Stimulated activated memory B cell treated with anti-CD40 and anti-IgM and Interleukin-4, amounts not matched to agents 10 μg/mL and 1 μg/mL and 100 μg/mL, for 72 hours (primary cell): ENCODE results near the gene GRAP.

Experiments used
- ATAC-seq: fragments of 150-1000 bp; cut with Tn5 transposase; 2 replicates; pipeline ENCODE4 v1.10.0; 2021
- H3K27ac Mint-ChIP-seq: one replicate; pipeline ENCODE4 v1.8.0; 2022; ENCODE audit warnings: mild to moderate bottlenecking, mixed read lengths
- H3K27me3 Mint-ChIP-seq: one replicate; pipeline ENCODE4 v1.8.0; 2022; ENCODE audit warnings: mixed read lengths
- H3K36me3 Mint-ChIP-seq: one replicate; pipeline ENCODE4 v1.8.0; 2022; ENCODE audit warnings: mixed read lengths
- H3K4me1 Mint-ChIP-seq: one replicate; pipeline ENCODE4 v1.8.0; 2022; ENCODE audit warnings: mixed read lengths
- H3K4me3 Mint-ChIP-seq: one replicate; pipeline ENCODE4 v1.8.0; 2022; ENCODE audit warnings: mild to moderate bottlenecking, moderate library complexity, mixed read lengths
- H3K9me3 Mint-ChIP-seq: one replicate; pipeline ENCODE4 v1.8.0; 2022; ENCODE audit warnings: mixed read lengths

GRAP gene

DNA sequence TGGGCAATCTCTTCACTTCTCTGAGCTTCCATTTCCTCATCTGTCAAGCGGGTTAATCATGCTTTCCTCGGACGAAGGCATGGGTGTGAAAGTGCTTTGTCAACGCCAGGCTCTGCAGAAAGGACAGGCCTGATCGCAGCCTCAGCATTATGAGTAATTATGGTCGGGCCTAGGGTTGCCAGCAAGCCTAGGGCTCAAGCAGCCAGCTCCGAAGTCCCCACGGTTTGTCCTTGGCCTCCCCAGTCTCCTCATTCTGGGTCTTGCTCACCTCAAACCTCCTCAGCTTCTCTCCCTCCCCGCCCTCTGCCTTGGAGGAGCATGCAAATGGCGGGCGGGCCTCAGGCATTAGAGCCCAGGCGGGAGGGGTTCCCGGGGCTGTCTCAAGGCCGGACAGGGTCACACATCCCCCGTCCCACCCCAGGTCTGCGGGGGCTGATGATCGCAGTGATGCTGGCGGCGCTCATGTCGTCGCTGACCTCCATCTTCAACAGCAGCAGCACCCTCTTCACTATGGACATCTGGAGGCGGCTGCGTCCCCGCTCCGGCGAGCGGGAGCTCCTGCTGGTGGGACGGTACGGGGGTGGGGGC is 32.0 kb downstream of the GRAP start:
- no peak overlapping the region for H3K4me3 Mint-ChIP-seq
- ATAC-seq, result no peak
- peaks cover 39% of the 10 kb centered on the region for H3K4me1 Mint-ChIP-seq
- no peaks in the 10 kb centered on the region for H3K9me3 Mint-ChIP-seq
- no peak overlapping the region for H3K27ac Mint-ChIP-seq
- no peaks in the 10 kb centered on the region for H3K27me3 Mint-ChIP-seq
- H3K36me3 Mint-ChIP-seq, result no peaks in the 10 kb centered on the region

DNA sequence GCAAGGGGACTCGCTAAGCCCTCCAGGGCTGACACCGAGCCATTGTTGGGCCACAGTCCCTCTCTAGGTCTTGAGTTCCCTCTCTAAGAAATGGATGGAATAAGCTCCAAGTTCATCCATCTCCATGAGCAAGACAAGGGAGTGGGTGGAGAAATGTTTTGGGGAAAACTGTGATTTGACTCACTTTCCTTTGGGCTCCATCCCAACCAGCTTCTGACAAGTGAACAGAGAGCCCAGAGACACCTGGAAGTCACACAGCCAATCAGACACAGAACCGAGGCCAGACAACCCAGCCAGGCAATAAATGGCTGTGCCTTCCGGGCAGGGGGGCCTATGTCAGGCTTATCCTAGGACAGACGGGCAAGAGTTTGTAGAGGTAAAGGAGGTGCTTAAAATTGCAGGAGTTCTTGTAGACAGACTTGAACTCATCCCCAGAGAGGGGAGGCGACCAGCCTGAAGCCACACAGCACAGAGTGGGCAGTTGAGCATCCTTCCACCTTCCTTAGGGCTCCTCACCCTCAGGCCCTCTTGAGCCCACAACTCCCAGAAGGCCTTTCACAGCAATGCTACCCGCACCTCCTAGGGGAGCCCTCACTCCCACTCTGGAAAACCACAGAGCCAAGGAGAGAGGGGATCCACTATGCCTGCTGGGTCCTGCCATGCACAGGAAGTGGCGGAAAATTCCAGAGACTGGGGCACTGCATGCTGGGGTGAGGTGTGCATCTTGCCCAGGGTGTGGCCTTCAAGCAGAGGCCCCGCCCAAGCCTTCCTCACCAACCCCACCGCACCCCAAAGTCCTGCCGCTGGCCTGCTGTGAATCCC is 32.7 kb downstream of the GRAP start:
- H3K36me3 Mint-ChIP-seq, result no peaks in the 10 kb centered on the region
- H3K4me3 Mint-ChIP-seq, result no peak overlapping the region
- H3K9me3 Mint-ChIP-seq, result no peaks in the 10 kb centered on the region
- no peaks in the 10 kb centered on the region for H3K27me3 Mint-ChIP-seq
- ATAC-seq, result no peak
- peaks cover 32% of the 10 kb centered on the region for H3K4me1 Mint-ChIP-seq
- no peak overlapping the region for H3K27ac Mint-ChIP-seq

DNA sequence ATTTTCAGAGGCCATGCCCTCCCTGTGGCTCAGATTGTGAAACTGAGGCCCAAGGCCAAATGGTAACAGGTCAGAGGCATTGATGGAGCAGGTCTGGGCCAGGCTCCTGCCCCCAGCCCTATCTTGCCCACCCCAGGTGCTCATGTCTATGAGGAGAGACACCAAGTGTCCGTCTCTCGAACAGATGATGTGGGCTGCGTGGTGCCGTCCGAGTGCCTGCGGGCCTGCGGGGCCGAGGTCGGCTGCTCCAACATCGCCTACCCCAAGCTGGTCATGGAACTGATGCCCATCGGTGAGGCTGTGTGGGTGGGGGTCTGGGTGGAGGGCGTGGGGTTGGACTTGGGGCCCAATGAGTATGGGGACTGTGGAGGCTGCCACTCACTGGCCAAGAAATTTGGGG is 33.5 kb downstream of the GRAP start:
- no peak overlapping the region for H3K27ac Mint-ChIP-seq
- ATAC-seq, result no peak
- H3K4me3 Mint-ChIP-seq, result no peak overlapping the region
- no peaks in the 10 kb centered on the region for H3K36me3 Mint-ChIP-seq
- H3K27me3 Mint-ChIP-seq, result no peaks in the 10 kb centered on the region
- no peaks in the 10 kb centered on the region for H3K9me3 Mint-ChIP-seq
- peaks cover 24% of the 10 kb centered on the region for H3K4me1 Mint-ChIP-seq

DNA sequence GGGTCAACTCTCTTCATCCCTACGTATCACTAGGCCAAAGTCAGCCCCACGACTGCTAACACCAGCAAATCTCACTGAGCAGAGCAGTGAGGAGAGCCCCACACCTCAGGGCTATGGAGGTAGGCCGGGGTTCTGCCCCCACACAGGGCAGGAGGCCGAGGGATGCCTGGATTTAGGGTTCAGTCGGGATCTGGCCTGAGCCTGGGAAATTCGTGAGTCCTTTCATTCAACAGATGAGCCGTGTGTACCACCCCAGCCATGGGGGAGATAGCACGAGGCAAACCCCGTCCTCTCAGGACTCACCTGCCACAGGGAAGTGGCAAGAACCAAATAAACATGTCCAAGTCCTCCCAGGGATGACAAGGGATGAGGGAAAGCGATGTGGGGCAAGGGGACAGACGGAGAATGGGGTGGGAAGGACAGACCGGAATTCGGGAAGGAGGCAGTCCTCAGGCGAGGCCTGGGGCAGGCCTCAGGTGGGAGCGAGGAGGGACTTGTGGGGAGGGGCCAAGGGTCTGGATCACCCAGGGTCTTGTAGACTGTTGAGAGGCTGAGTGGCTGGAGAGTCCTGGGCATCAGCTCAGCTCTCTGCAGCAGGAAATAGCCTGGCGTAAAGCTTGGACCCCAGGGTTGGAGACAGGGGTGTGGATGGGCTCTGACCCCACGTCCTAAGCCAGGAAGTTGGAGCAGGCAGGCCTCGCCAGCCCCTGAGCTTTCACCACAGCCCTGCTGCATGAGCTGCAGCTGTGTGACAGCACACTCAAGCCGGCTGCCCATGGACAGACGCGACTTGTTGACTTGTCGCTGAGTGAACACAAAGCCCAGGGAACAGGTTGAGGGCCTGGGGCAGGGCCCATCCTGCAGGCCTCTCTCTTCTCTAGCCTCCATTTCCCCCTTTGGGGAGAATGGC is 34.3 kb downstream of the GRAP start:
- Mint-ChIP-seq H3K9me3 (no peaks in the 10 kb centered on the region), H3K4me3 (no peak overlapping the region), H3K36me3 (no peaks in the 10 kb centered on the region), H3K27me3 (no peaks in the 10 kb centered on the region), H3K4me1 (peaks cover 16% of the 10 kb centered on the region), H3K27ac (peak overlapping the region; percentile 39)
- no peak for ATAC-seq

DNA sequence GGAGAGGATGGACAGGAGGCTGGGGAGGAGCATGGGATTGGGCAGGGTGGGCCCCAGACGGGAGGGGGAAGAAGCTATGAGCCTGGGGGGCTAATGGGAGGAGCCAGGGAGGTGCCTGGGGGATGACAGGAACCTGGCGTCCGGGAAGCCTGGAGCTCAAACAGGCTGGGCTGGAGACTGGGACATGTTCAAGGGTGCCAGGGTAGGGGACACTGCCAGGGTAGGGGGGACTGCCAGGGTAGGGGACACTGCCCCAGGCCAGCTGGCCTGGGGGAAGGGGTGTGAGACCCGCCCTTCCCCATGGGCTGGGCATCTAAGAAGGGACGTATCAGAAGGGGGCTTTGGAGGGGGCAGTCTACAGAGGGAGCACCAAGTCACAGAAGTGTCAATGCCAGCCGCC is 35.2 kb downstream of the GRAP start:
- Mint-ChIP-seq H3K27me3 (no peaks in the 10 kb centered on the region), H3K4me1 (peaks cover 8% of the 10 kb centered on the region), H3K4me3 (no peak overlapping the region), H3K27ac (peak overlapping the region; percentile 20), H3K9me3 (no peaks in the 10 kb centered on the region), H3K36me3 (no peaks in the 10 kb centered on the region)
- peak; percentile 28 for ATAC-seq

DNA sequence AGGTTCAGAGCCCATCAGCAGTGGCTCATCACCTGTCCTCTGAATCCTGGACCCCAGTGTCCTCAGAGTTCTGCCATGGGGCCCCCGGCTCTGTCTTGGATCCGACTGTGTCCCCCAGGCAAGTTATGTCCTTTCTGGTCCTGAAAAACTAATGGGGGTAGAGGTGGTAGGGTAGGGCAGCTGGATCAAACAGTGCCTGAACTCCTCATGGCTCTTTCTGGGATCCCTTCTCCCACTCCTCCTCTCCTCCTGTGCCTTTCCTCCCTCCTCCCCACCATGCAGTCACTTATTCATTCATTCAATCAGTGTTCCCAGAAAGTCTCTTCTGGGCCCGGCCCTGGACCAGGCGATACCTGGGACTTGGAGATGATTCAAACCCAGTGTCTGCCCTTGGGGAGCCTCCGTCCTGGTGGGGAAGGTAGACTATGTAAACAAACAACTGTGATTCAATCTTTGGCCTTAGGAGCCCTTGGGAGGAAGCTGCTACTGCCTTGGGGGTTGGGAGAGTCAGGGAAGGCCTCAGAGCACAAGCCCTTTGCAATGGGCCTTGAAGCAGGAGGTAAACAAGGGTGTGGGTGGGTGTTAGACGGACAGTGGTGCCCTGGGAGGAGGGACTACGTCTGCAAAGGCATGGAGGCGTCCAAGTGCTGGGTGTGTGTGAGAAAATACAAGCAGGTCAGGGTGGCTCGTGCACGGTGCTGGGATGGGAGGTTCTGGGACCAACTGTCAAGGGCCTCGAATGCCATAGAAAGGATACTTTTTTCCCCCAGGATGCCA is 35.8 kb downstream of the GRAP start:
- Mint-ChIP-seq H3K27me3 (no peaks in the 10 kb centered on the region), H3K4me3 (no peak overlapping the region), H3K27ac (peak overlapping the region; percentile 20), H3K9me3 (no peaks in the 10 kb centered on the region), H3K36me3 (no peaks in the 10 kb centered on the region), H3K4me1 (peaks cover 12% of the 10 kb centered on the region)
- ATAC-seq, result no peak

DNA sequence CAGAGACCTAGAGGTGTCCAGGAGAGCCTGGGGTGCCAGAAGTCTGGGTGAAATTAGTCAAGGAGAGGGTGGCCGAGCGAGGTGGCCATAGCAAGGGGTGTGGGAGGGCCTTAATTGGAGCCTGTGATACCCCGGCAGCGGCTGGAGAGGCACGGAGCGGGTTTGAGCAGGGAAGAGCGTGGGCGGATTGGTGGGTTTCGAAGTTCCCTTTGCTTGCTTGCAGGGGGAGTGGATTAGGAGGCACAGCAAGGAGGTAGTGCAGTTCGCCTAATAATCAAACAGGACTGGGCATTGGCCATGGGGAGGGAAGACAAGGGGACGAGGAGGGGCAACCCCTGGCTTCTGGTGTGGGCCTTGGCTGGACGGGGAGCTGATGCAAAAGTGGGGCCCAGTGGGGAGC is 36.8 kb downstream of the GRAP start:
- Mint-ChIP-seq H3K27ac (no peak overlapping the region), H3K4me1 (peaks cover 13% of the 10 kb centered on the region), H3K36me3 (no peaks in the 10 kb centered on the region), H3K27me3 (no peaks in the 10 kb centered on the region), H3K4me3 (no peak overlapping the region), H3K9me3 (no peaks in the 10 kb centered on the region)
- no peak for ATAC-seq

DNA sequence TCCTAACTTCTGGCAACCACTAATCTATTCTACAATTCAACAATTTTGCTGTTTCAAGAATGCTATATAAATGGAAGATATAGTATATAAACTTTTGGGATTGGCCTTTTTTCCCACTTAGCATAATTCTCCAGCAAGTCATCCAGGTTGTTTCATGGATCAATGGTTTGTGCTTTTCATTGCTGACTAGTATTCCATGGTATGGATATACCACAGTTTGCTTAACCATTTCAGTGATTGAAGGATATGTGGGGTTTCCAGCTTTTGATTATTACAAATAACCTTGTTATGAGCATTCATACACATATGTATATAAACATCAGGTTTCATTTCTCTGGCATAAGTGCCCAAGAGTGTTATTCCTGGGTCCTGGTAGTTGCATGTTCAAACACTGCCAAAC is 40.1 kb downstream of the GRAP start:
- no peaks in the 10 kb centered on the region for H3K27me3 Mint-ChIP-seq
- H3K27ac Mint-ChIP-seq, result peak overlapping the region; percentile 81
- peaks cover 4% of the 10 kb centered on the region for H3K36me3 Mint-ChIP-seq
- H3K9me3 Mint-ChIP-seq, result no peaks in the 10 kb centered on the region
- ATAC-seq, result no peak
- peaks cover 39% of the 10 kb centered on the region for H3K4me1 Mint-ChIP-seq
- H3K4me3 Mint-ChIP-seq, result no peak overlapping the region

DNA sequence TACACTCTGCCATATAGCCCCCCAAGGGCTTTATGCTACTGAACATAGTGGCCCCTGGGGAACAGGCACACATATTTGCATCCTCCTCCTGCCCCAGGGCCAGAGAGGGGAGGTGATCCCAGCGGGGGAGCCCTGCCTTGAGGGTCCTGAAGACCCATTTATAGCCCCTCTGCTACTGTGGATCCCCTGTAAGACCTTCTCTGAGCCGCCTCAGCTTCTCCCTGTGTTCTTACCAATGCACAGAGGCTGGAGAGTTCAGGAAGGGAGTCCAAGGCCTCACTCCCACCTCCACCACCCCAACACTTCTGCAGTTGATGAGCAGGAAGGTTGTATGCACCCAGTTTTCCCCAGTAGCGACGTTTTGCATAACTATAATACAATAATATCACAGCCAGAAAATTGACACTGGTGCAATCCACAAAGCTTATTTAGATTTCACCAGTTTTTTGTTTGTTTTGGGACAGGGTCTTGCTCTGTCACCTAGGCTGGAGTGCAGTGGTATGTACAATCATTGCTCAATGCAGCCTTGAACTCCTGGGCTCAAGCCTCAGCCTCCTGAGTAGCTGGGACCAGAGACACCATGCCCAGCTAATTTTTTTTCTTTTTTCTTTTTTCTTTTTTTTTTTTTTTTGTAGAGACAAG is 40.8 kb downstream of the GRAP start:
- Mint-ChIP-seq H3K4me1 (peaks cover 44% of the 10 kb centered on the region), H3K27me3 (no peaks in the 10 kb centered on the region), H3K36me3 (peaks cover 4% of the 10 kb centered on the region), H3K4me3 (peak overlapping the region; percentile 41), H3K27ac (peak overlapping the region; percentile 81), H3K9me3 (no peaks in the 10 kb centered on the region)
- ATAC-seq, result no peak

DNA sequence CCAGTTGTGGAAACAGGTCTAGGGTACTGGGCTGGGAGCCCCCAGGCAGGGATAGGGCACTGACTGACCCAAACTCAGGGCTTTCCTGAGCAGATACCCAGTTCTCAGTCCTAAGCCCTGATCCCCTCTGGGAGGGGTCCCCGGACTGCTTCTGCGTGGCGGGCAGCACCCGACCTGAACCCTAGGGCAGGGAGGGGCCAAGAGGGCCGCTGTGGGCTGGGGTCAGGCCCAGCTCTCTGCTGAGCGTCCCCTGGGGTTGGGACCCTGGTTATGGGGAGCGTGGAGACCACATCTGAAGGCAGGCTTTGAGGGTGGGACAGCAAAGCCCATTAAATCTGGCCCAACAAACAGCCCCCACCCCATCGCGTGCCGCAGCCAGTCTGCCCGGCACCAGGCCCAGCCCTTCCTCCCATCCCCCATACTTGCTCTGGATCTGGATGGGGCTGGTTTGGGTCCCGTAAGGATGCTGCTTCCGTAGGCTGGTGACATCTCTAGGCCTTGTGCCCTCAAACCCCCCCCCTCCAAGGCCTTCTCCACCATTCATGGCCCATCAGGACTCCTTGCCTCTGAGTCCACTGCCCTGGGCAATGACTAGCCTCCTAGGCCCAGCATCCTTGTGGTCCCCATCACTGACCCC is 41.5 kb downstream of the GRAP start:
- Mint-ChIP-seq H3K4me3 (peak overlapping the region; percentile 75), H3K27ac (peak overlapping the region; percentile 81), H3K4me1 (peaks cover 49% of the 10 kb centered on the region), H3K36me3 (peaks cover 4% of the 10 kb centered on the region), H3K9me3 (no peaks in the 10 kb centered on the region), H3K27me3 (no peaks in the 10 kb centered on the region)
- peak; percentile 14 for ATAC-seq

DNA sequence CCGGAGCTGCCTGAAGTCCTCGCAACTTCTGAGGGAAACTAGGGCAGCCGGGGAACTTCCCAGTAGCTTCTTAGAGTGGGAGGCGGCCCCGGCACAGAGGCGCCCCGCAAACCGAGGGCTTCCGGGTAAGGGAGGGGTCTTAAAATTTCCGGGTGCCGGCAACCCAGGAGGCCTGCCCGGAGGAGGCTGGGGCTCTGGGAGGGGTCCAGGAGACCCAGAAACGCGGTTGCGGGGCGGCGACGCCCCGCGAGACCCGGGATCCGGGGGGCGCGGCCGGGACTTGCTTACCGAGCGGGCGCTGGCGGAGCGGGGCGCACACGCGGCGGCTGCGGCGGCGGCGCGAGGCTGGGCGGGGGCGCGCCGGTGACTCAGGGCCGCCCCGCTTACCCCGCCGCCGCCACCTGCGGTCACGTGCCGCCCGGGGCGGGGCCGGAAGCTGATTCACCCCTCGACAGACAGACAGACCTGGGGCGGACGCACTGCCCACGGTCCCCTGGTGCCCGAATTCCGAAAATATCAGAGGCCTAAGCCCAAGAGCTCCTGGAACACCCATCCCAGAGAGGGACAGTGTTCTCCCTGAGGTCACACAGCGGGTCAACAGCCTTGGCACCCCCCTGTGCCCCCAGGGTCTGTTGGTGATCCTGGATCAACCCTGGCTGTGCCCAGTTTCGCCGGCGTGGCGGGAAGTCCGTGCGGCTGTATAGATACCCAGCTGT is 42.2 kb downstream of the GRAP start, which contains the start of gene FAM83G:
Gene FAM83G (minus strand): TSS at position 344 of the 716 bp plus-strand sequence. CDS start 723 bp downstream, outside the sequence.
- Mint-ChIP-seq H3K27me3 (no peaks in the 10 kb centered on the region), H3K4me3 (peak within 1 kb of the TSS; percentile 85), H3K36me3 (peaks cover 4% of the 10 kb centered on the region), H3K4me1 (peaks cover 49% of the 10 kb centered on the region), H3K27ac (peak within 1 kb of the TSS; percentile 81), H3K9me3 (no peaks in the 10 kb centered on the region)
- peak; percentile 88 for ATAC-seq

DNA sequence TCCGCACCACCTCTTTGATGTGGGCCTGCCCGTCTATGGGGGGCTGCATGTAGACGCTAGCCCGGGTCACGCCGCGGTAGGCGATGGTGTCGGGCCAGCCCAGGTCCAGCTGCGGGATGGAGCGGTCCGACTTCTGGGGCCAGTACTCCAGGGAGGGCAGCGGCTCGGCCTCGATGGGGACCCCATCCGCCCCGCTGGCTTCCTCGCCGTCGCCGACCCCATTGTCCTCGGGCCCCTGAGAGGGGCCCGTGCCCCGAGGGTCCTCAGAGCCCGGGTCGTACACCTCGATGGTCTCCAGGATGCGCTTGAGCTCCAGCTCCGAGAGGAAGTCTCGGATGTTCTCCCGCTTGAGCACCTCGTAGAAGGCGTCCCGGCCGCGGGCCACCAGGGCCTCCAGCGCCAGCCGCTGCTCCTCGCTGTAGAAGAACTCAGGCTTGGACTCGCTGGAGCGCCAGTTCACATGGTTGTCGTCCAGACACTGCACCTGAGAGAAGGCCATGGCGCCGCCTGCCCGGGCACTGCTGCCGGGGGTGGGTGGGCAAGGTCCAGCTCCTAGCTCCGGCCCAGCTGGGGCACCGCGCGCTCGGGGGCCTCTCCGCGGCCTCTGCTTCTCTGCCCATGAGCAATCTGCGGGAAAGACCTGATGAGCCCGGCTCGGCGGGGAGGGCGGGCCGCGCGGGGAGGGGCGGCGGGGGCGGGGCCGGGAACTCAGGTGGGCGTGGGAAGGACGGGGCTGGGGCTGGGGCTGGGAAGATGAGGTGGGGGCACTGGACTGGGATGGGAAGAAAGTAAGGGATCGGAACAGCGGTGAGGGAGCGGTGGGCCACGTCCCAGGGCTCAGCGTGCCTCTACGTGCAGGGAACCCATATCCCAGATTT is 43.0 kb downstream of the GRAP start:
- Mint-ChIP-seq H3K9me3 (no peaks in the 10 kb centered on the region), H3K27ac (peak overlapping the region; percentile 81), H3K36me3 (peaks cover 4% of the 10 kb centered on the region), H3K4me3 (peak overlapping the region; percentile 85), H3K27me3 (no peaks in the 10 kb centered on the region), H3K4me1 (peaks cover 49% of the 10 kb centered on the region)
- peak; percentile 32 for ATAC-seq
